ENCODE measurements around the gene RPL22L1.
"Not testable (repeated sequence)": the region's sequence is repeated elsewhere in the genome, so short reads cannot be mapped to it uniquely, and the experiment has no call there.

The RPL22L1 gene

GRCh38 chr3:170829546-170830272 lies 40.3 kb downstream of the RPL22L1 start:
- no peak overlapping the region for H3K4me3 ChIP-seq (replicated peaks; ENCODE audit: low read depth, low read length)
- no peak for DNase-seq (ENCODE audit: low read depth)
- TF ChIP-seq, protein P1, sequence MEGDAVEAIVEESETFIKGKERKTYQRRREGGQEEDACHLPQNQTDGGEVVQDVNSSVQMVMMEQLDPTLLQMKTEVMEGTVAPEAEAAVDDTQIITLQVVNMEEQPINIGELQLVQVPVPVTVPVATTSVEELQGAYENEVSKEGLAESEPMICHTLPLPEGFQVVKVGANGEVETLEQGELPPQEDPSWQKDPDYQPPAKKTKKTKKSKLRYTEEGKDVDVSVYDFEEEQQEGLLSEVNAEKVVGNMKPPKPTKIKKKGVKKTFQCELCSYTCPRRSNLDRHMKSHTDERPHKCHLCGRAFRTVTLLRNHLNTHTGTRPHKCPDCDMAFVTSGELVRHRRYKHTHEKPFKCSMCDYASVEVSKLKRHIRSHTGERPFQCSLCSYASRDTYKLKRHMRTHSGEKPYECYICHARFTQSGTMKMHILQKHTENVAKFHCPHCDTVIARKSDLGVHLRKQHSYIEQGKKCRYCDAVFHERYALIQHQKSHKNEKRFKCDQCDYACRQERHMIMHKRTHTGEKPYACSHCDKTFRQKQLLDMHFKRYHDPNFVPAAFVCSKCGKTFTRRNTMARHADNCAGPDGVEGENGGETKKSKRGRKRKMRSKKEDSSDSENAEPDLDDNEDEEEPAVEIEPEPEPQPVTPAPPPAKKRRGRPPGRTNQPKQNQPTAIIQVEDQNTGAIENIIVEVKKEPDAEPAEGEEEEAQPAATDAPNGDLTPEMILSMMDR (IDR thresholded peaks at IDR 0.05; ENCODE audit: low read length, missing control alignments) = no peak

DNA sequence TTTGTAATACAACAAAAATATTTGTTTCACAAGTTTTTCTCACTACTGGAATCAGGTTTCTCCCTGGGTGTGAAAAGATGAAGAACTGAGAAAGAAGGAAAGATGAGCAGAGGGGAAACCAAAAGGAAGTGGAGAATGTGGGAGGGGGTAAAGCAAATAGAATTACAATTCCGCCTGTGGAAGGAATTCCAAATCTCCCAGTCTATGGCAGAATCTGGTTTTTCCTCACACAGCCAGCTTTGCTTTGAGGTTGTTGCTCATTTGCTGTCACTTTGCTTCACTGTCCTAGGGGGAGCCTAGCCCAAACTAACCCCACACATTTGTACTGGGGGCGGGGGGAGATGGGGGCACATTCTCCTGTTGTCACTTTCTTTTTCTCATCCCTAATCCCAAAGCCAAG lies 43.9 kb downstream of the RPL22L1 start:
- H3K4me3 ChIP-seq (replicated peaks; ENCODE audit: low read depth, low read length) = no peak overlapping the region
- TF ChIP-seq, protein P1 (IDR thresholded peaks at IDR 0.05; ENCODE audit: low read length, missing control alignments) = no peak
- no peak for DNase-seq (ENCODE audit: low read depth)

DNA sequence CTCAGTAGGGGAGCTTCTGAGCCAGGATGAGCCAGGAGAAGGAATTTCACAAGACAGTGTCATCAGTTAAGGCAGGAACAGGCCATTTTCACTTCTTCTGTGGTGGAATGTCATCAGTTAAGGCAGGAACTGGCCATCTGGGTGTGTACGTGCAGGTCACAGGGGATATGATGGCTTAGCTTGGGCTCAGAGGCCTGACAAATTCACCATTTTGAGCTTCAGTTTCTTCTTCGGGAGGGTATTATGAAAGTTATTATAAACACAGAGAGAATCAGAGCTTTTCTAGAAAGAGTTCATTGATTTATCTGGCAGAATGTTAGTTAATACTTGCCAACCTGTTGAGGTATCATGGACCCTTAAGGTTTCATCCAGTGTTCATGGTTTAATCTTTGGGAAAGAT lies 46.4 kb downstream of the RPL22L1 start:
- not testable (repeated sequence) for DNase-seq (ENCODE audit: low read depth); H3K4me3 ChIP-seq (replicated peaks; ENCODE audit: low read depth, low read length)

GRCh38 chr3:170818325-170818724 lies 51.7 kb downstream of the RPL22L1 start:
- DNase-seq (ENCODE audit: low read depth); H3K4me3 ChIP-seq (replicated peaks; ENCODE audit: low read depth, low read length): not testable (repeated sequence)

- not testable (repeated sequence) for DNase-seq (ENCODE audit: low read depth); H3K4me3 ChIP-seq (replicated peaks; ENCODE audit: low read depth, low read length)
These were observed 52.5 kb downstream of the RPL22L1 start for GRCh38 chr3:170817471-170817870.

DNA sequence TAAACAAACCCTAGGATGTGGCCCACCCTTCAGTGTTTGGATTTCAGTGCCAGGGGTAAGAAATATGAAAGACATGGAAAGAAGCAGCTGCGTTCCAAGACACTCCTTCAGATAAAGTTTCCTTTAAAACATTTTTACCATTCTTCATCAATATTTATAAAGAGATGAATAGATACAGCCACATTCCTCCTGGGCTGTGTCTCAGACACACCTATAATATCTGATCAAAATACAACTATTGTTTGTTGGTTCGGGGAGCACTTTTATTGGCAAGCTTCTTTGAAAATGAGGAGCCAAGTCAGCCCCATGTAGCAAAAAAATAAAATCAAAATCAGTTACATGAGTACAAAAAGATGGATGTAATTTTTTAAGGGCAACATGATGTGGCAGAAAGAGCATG lies 53.2 kb downstream of the RPL22L1 start:
- H3K4me3 ChIP-seq (replicated peaks; ENCODE audit: low read depth, low read length) = no peak overlapping the region
- no peak for DNase-seq (ENCODE audit: low read depth)
- TF ChIP-seq, protein P1 (IDR thresholded peaks at IDR 0.05; ENCODE audit: low read length, missing control alignments) = no peak

- TF ChIP-seq, protein P1 (IDR thresholded peaks at IDR 0.05; ENCODE audit: low read length, missing control alignments) = no peak
- H3K4me3 ChIP-seq (replicated peaks; ENCODE audit: low read depth, low read length) = no peak overlapping the region
- no peak for DNase-seq (ENCODE audit: low read depth)
These were observed 53.7 kb downstream of the RPL22L1 start for GRCh38 chr3:170816341-170816740.

- no peak for DNase-seq (ENCODE audit: low read depth)
- TF ChIP-seq, protein P1 (IDR thresholded peaks at IDR 0.05; ENCODE audit: low read length, missing control alignments) = no peak
- no peak overlapping the region for H3K4me3 ChIP-seq (replicated peaks; ENCODE audit: low read depth, low read length)
These were observed 54.1 kb downstream of the RPL22L1 start for GRCh38 chr3:170815936-170816335.

Measured in fibroblast of pulmonary artery (primary cell).